Kidney epithelial cell (primary cell): Measurements from ENCODE around the gene EVL. TPM values are rescaled to one million over a fixed set of nuclear protein-coding genes. Genes with fewer than 3 reads are reported as not detected.

ENCODE experiments used
- DNase-seq: peaks from one replicate; pipeline ENCODE4 v3.0.0-alpha.2; 2010; ENCODE audit warnings: low read depth
- H3K27me3 ChIP-seq: 2 replicates; pipeline ENCODE4 v1.6.0; 2011; ENCODE audit warnings: low read length; ENCODE audit not compliant: control insufficient read depth, insufficient read depth
- H3K36me3 ChIP-seq: 2 replicates; pipeline ENCODE4 v1.5.1; 2011; ENCODE audit warnings: low read length; ENCODE audit not compliant: control insufficient read depth, insufficient read depth
- H3K4me3 ChIP-seq: 2 replicates; pipeline ENCODE4 v1.5.1; 2011; ENCODE audit warnings: low read depth, mild to moderate bottlenecking, control low read depth, low read length
- CTCF ChIP-seq: IDR thresholded peaks from 2 replicates; pipeline ENCODE4 v1.5.1; 2011; ENCODE audit warnings: mild to moderate bottlenecking, moderate library complexity, low read length, control low read depth, inconsistent platforms; ENCODE audit not compliant: insufficient read depth, poor library complexity, severe bottlenecking
- total RNA-seq: library from RNA; depleted of rRNA; stranded (reverse); fragments of >200 nt; gene quantifications from 2 replicates; pipeline ENCODE4 v1.2.3, GENCODE V29; 2015

EVL gene
- total RNA-seq, 1 donor from 2014 or later: 42.4 TPM

- DNase-seq: no peak
- no peak overlapping the region for H3K4me3 ChIP-seq
- no peak for TF ChIP-seq CTCF
- no peaks in the 10 kb centered on the region for H3K36me3 ChIP-seq
- no peaks in the 10 kb centered on the region for H3K27me3 ChIP-seq
Observed at GRCh38 chr14:100070310-100070709, 5.1 kb downstream of the EVL start.

GRCh38 chr14:100071545-100071944 lies 6.3 kb downstream of the EVL start:
- H3K36me3 ChIP-seq: no peaks in the 10 kb centered on the region
- H3K4me3 ChIP-seq: no peak overlapping the region
- H3K27me3 ChIP-seq: no peaks in the 10 kb centered on the region
- no peak for DNase-seq
- TF ChIP-seq CTCF: no peak

GRCh38 chr14:100072783-100073346 lies 7.6 kb downstream of the EVL start:
- Histone ChIP-seq H3K27me3 (no peaks in the 10 kb centered on the region), H3K36me3 (no peaks in the 10 kb centered on the region), H3K4me3 (no peak overlapping the region)
- peak; percentile 45 for TF ChIP-seq CTCF
- no peak for DNase-seq

GRCh38 chr14:100073576-100074430 lies 8.6 kb downstream of the EVL start:
- Histone ChIP-seq H3K27me3 (no peaks in the 10 kb centered on the region), H3K4me3 (no peak overlapping the region), H3K36me3 (no peaks in the 10 kb centered on the region)
- DNase-seq: no peak
- no peak for TF ChIP-seq CTCF

GRCh38 chr14:100074431-100075100 lies 9.3 kb downstream of the EVL start:
- Histone ChIP-seq H3K4me3 (no peak overlapping the region), H3K36me3 (no peaks in the 10 kb centered on the region), H3K27me3 (no peaks in the 10 kb centered on the region)
- DNase-seq: no peak
- no peak for TF ChIP-seq CTCF
